A549 treated with CpdA at 1 μM for 4 hours (cell line): ENCODE data around the gene SPPL3. TPM values are rescaled to one million over a fixed set of nuclear protein-coding genes. Genes with fewer than 3 reads are reported as not detected.

Source experiments
- total RNA-seq: library from RNA; stranded (reverse); fragments of 200-300 nt; extraction: Qiagen RNA extraction; gene quantifications from 5 replicates; pipeline ENCODE4 v1.2.3, GENCODE V29; 2022; ENCODE audit warnings: low read depth

The SPPL3 gene, protein sequence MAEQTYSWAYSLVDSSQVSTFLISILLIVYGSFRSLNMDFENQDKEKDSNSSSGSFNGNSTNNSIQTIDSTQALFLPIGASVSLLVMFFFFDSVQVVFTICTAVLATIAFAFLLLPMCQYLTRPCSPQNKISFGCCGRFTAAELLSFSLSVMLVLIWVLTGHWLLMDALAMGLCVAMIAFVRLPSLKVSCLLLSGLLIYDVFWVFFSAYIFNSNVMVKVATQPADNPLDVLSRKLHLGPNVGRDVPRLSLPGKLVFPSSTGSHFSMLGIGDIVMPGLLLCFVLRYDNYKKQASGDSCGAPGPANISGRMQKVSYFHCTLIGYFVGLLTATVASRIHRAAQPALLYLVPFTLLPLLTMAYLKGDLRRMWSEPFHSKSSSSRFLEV
- total RNA-seq = 33.3 to 53.3 TPM (median 52.1 TPM) in 5 replicates

DNA sequence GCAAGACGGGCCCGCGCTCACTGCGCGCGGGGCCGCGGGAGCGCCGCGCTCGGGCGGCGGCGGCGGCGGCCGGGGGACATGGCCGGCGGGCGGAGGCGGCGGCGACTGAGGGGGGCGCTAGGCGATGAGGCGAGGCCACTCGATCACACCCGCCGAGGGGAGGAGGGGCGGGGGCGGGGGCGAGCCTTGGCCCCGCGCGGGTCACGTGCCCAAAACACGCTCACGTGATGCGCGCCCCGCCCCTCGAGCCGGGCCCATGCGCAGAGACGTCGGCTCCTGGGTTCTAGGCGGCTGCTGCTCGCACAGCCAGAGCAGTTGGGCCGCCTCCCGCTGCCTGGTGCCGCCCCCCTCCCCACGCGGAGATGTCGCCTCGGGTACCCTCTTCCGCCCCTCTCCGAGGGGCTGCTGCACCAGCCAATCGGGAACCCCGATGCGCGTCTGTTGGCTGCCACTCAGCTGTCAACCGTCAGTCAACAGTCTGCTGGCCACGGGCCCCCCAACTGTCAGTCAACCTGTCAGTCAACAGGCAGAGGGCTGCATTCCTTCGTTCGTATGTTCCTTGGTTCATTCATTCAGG, at the start of gene SPPL3:
TSS of gene SPPL3 (minus strand) at position 162 of the 577 bp plus-strand sequence. CDS start 491 bp downstream, outside the sequence.

DNA sequence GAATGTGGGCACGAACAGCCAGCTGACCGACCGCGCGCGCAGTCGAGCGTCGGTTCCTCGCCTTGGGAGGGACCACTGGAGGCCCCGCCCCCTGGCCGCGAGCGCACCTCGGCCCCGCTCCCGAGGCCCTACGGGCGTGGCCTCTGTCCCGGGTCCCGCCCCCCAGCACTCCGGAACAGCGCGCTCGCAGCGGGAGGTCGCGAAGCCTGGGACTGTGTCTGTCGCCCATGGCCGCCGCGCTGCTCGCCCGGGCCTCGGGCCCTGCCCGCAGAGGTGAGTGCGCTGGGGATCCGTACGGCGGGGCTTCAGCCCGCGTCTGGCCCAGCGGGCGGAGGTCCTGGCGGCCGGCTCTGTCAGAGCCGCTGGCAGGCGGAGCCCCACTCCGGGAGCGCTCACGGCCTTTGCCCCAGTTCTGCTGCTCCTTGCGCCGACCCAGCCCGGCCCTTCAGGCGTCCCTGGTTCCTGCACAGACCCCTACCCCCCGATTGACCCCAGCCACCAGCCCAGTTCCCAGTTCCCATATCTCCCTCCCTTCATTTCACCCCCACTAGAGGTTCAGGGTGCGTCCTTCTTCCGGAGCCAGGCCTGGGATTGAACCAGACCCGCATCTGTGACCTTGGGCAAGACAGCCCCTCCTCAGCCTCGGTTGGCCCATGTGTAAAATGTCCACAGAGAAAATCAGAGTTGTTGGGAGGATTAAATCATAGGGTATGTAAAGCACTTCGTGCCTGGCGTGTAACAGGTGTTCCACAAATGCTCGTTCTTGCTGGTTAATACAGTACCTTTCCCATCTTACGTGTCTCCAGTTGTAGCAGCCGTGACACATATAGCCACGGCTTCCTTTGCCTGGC, 178.3 kb downstream of the SPPL3 start, which contains the start of gene ACADS:
TSS of gene ACADS (plus strand) at position 168 of the 851 bp plus-strand sequence. CDS start at position 228, 60 bp downstream.

Other genes with a start within 250 kb of the SPPL3 start
- gene MLEC, start 217.2 kb downstream of the SPPL3 start, total RNA-seq = 91.6 to 113 TPM (median 101 TPM) in 5 replicates
- gene UNC119B, start 193.9 kb downstream of the SPPL3 start, total RNA-seq = 23.1 to 29.9 TPM (median 28.4 TPM) in 5 replicates
- gene ACADS, start 178.5 kb downstream of the SPPL3 start, total RNA-seq = 8.0 to 11.6 TPM (median 9.7 TPM) in 5 replicates
- 4.2 to 6.8 TPM (median 5.7 TPM) in 5 replicates for gene HNF1A, start 74.2 kb upstream of the SPPL3 start, total RNA-seq
- gene C12orf43, start 112.1 kb upstream of the SPPL3 start, total RNA-seq = 19.3 to 26.8 TPM (median 24.4 TPM) in 5 replicates
- gene OASL, start 134.9 kb upstream of the SPPL3 start, total RNA-seq = 3.9 to 5.0 TPM (median 4.6 TPM) in 5 replicates
- gene P2RX7, start 228.5 kb upstream of the SPPL3 start, total RNA-seq = not detected in 5 replicates